Upper lobe of left lung (tissue), 6 donors: ENCODE measurements around the gene HIRIP3. TPM values are rescaled to one million over a fixed set of nuclear protein-coding genes. Genes with fewer than 3 reads are reported as not detected.

Experiments
- ATAC-seq, 2 donors: fragments of 200-7000 bp; cut with Tn5 transposase; one replicate each; pipeline ENCODE4 v1.9.1; 2022; ENCODE audit warnings: mild to moderate bottlenecking in 2 of 2, moderate library complexity in 2 of 2; ENCODE audit not compliant: low FRiP score in 2 of 2
- DNase-seq, 2 donors: peaks; one replicate each; pipeline ENCODE4 v3.0.0-alpha.2; 2019 to 2020
- H3K27ac ChIP-seq, 4 donors: fragments of 200-600 bp; sonication (generic); one replicate each; pipeline ENCODE4 v1.5.1; 2016 to 2019
- H3K27me3 ChIP-seq, 4 donors: fragments of 200-600 bp; sonication (generic); one replicate each; pipeline ENCODE4 v1.5.1; 2017 to 2019
- H3K36me3 ChIP-seq, 4 donors: fragments of 200-600 bp; sonication (generic); one replicate each; pipeline ENCODE4 v1.5.1; 2016 to 2019
- H3K4me1 ChIP-seq, 4 donors: fragments of 200-600 bp; sonication (generic); one replicate each; pipeline ENCODE4 v1.5.1; 2018 to 2019
- H3K4me3 ChIP-seq, 4 donors: fragments of 200-600 bp; sonication (generic); one replicate each; pipeline ENCODE4 v1.5.1; 2017 to 2019; ENCODE audit warnings: mild to moderate bottlenecking in 2 of 4, moderate library complexity in 1 of 4
- H3K9me3 ChIP-seq, 4 donors: fragments of 200-600 bp; sonication (generic); one replicate each; pipeline ENCODE4 v1.5.1; 2018 to 2019
- EP300 ChIP-seq, 4 donors: sonication (generic); formaldehyde crosslinking; IDR thresholded peaks; one replicate each; pipeline ENCODE4 v1.5.1; 2017; ENCODE audit warnings: antibody characterized with exemption in 4 of 4, control low read depth in 2 of 4
- POLR2A ChIP-seq, 4 donors: fragments of 450-650 bp; IDR thresholded peaks; one replicate each; pipeline ENCODE4 v1.5.1; 2016 to 2017; ENCODE audit warnings: antibody characterized with exemption in 4 of 4, mild to moderate bottlenecking in 2 of 4
- POLR2AphosphoS5 ChIP-seq, 2 donors: sonication (generic); formaldehyde crosslinking; IDR thresholded peaks; one replicate each; pipeline ENCODE4 v1.5.1; 2017; ENCODE audit warnings: antibody characterized with exemption in 2 of 2
- WGBS, 2 donors: methylation state at CpG; one replicate each; pipeline ENCODE4 v1.1.5; 2017 to 2018; 5-methylcytosine and 5-hydroxymethylcytosine counted together
- total RNA-seq, 6 donors: library from RNA; depleted of rRNA in 4 of 6; stranded (reverse); fragments of >200 nt in 4 of 6; gene quantifications; one replicate each; pipeline versions ENCODE4 v1.1.0 to v1.2.1, GENCODE V29; 2016 to 2021
- TF ChIP-seq, protein P1 (sequence below), 6 experiments: fragments of 450-650 bp in 4 of 6; fragments of 200-600 bp in 2 of 6; sonication (generic) in 2 of 6; IDR thresholded peaks; one replicate each; pipeline ENCODE4 v1.5.1; 2016 to 2019; ENCODE audit warnings: antibody characterized with exemption in 6 of 6
- donor health status: DM: no; HTN: no; CAD: no; lungs with moderate emphysema.
- donor health status: DM: no; HTN: yes; CAD: no; lungs with severe emphysema.

Gene HIRIP3
- total RNA-seq, 6 donors from 2014 or later: 11.5 to 28.2 (median 25.0) TPM

DNA sequence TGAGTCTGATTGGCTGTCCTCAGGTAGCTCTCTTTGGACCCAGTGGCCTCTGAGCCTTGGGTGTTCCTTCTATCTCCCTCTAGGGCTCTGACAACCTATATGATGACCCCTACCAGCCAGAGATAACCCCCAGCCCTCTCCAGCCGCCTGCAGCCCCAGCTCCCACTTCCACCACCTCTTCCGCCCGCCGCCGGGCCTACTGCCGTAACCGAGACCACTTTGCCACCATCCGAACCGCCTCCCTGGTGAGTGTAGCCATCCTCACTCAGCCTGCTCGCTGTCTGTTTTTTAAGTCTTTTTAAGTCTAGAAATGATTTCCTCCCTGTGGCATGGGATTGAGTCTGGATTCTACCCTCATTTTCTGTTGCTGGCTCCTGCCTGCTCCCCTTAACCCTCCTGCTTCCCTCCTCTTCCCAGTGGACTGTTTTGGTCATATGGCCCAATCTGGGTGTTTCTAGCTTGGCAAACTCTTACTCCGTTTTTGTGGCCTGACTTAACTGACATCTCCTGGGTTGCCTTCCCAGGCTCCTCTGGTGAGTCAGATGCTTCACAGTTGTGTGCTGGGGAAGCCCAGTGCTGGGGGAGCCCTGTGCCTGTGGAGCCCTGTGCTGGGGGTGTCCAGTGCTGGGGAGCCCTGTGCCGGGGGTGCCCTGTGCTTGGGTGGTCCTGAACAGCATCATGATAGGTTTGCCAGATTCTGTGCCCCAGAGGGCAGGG lies 11.8 kb downstream of the HIRIP3 start:
- TF ChIP-seq POLR2A (IDR thresholded peaks at IDR 0.05) (no peak), EP300 (IDR thresholded peaks at IDR 0.05) (no peak), POLR2AphosphoS5 (IDR thresholded peaks at IDR 0.05) (no peak)
- TF ChIP-seq, protein P1, sequence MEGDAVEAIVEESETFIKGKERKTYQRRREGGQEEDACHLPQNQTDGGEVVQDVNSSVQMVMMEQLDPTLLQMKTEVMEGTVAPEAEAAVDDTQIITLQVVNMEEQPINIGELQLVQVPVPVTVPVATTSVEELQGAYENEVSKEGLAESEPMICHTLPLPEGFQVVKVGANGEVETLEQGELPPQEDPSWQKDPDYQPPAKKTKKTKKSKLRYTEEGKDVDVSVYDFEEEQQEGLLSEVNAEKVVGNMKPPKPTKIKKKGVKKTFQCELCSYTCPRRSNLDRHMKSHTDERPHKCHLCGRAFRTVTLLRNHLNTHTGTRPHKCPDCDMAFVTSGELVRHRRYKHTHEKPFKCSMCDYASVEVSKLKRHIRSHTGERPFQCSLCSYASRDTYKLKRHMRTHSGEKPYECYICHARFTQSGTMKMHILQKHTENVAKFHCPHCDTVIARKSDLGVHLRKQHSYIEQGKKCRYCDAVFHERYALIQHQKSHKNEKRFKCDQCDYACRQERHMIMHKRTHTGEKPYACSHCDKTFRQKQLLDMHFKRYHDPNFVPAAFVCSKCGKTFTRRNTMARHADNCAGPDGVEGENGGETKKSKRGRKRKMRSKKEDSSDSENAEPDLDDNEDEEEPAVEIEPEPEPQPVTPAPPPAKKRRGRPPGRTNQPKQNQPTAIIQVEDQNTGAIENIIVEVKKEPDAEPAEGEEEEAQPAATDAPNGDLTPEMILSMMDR (IDR thresholded peaks at IDR 0.05): no peak
- peak in 1 of 2 donors; percentile 29 for ATAC-seq
- DNase-seq: peak in 1 of 2 donors; percentile 45
- WGBS, 2 donors: 79 to 80% methylated on average over 11 to 12 of the region's 12 CpGs
- Histone ChIP-seq H3K4me1 (peaks cover 0 to 57% (median 43%) of the 10 kb centered on the region in 4 donors), H3K27ac (peak overlapping the region; percentile 70 to 86 (median 76)), H3K9me3 (no peaks in the 10 kb centered on the region), H3K4me3 (no peak overlapping the region), H3K36me3 (peaks cover 78 to 100% (median 98%) of the 10 kb centered on the region in 4 donors), H3K27me3 (no peaks in the 10 kb centered on the region)

DNA sequence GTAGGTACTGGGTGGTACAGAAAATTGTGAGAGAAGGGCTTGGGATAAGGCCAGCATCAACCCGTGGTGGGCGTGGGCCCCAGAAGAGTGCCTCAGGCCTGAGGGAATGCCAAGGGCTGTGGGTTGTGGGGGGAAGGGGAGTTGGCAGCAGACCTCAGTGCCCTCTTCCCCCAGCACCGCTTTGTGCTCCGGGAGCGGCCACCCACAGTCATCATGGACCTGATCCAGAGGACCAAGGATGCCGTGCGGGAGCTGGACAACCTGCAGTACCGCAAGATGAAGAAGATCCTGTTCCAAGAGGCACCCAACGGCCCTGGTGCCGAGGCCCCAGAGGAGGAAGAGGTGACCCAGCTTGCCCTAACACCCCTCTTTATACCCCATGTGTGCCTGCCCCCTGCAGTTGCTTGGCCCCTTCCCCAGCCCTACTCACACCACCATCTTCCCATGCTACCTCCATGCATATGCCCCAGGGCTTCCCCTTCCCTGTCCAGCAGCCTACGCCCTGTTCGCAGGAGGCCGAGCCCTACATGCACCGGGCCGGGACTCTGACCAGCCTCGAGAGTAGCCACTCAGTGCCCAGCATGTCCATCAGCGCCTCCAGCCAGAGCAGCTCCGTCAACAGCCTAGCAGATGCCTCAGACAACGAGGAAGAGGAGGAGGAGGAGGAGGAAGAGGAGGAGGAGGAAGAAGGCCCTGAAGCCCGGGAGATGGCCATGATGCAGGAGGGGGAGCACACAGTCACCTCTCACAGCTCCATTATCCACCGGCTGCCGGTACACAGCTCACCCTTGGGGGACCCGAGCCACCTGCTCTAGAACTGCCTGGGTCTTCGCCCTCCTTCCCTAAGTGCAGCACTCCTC lies 12.6 kb downstream of the HIRIP3 start:
- 84 to 85% methylated on average over 24 of the region's 24 CpGs for WGBS, 2 donors
- DNase-seq (no peak), ATAC-seq (no peak)
- Histone ChIP-seq H3K9me3 (no peaks in the 10 kb centered on the region), H3K27ac (peak overlapping the region; percentile 70 to 86 (median 76)), H3K4me3 (no peak overlapping the region), H3K27me3 (no peaks in the 10 kb centered on the region), H3K36me3 (peaks cover 83 to 100% (median 97%) of the 10 kb centered on the region in 4 donors), H3K4me1 (peaks cover 5 to 58% (median 47%) of the 10 kb centered on the region in 4 donors)
- TF ChIP-seq POLR2A (IDR thresholded peaks at IDR 0.05) (no peak), EP300 (IDR thresholded peaks at IDR 0.05) (no peak), POLR2AphosphoS5 (IDR thresholded peaks at IDR 0.05) (no peak)
- TF ChIP-seq, protein P1 (IDR thresholded peaks at IDR 0.05): no peak

DNA sequence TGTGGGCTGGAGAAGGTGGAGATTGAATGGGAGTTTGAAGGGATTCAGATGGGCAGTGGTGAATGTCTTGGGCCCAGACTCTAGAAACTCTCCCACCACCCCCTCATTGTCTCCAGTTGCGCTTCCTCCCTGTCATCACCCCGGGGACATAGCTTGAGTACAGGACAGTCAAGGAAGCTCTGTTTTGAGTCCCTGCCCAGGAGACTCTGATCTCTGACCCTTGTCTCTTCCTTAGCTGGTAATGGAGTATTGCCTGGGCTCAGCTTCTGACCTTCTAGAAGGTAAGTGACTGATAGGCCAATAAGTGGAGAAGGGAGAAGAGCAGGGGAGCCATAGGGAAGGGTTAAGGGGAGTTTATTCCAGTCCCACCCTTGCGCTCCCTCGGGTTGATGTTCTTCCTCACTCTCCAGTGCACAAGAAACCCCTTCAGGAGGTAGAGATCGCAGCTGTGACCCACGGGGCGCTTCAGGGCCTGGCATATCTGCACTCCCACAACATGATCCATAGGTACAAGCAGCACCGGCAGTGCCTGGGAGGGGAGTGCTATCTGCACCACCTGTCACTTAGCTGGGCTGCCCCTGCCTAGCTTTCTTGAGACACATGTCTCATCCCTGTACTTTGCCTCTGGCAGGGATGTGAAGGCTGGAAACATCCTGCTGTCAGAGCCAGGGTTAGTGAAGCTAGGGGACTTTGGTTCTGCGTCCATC lies 16.7 kb downstream of the HIRIP3 start:
- 90 to 91% methylated on average over 9 of the region's 9 CpGs for WGBS, 2 donors
- TF ChIP-seq, protein P1 (IDR thresholded peaks at IDR 0.05): no peak
- TF ChIP-seq POLR2A (IDR thresholded peaks at IDR 0.05) (no peak), POLR2AphosphoS5 (IDR thresholded peaks at IDR 0.05) (no peak), EP300 (IDR thresholded peaks at IDR 0.05) (no peak)

DNA sequence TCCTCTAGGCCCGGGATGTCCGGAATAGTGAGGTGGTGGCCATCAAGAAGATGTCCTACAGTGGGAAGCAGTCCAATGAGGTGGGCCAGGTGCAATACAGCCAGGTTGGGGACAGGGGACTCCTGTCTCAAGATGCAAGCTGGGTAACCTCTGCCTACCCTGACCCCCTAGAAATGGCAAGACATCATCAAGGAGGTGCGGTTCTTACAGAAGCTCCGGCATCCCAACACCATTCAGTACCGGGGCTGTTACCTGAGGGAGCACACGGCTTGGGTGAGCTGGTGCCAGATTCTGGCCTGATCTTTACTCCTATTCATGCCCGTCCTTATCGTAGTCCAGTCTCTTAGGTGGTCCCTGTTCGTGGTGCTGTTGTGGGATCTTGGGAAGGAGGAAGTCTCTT lies 17.3 kb downstream of the HIRIP3 start:
- Histone ChIP-seq H3K36me3 (peaks cover 48 to 57% (median 51%) of the 10 kb centered on the region in 4 donors), H3K9me3 (no peaks in the 10 kb centered on the region), H3K27ac (peak overlapping the region; percentile 93 to 98 (median 96)), H3K4me1 (peaks cover 29 to 57% (median 49%) of the 10 kb centered on the region in 4 donors), H3K4me3 (peak overlapping the region in 1 of 4 donors; percentile 68), H3K27me3 (no peaks in the 10 kb centered on the region)
- DNase-seq: no peak
- 91 to 95% methylated on average over 9 of the region's 9 CpGs for WGBS, 2 donors
- TF ChIP-seq, protein P1 (IDR thresholded peaks at IDR 0.05): no peak
- TF ChIP-seq POLR2AphosphoS5 (IDR thresholded peaks at IDR 0.05): no peak
- TF ChIP-seq POLR2A (IDR thresholded peaks at IDR 0.05): no peak
- TF ChIP-seq EP300 (IDR thresholded peaks at IDR 0.05): no peak
- ATAC-seq: no peak

More for the DNA sequence above, 16.7 kb downstream of the HIRIP3 start:
- Histone ChIP-seq H3K27ac (peak overlapping the region; percentile 93 to 98 (median 96)), H3K4me1 (peaks cover 27 to 60% (median 52%) of the 10 kb centered on the region in 4 donors), H3K4me3 (no peak overlapping the region), H3K27me3 (no peaks in the 10 kb centered on the region), H3K36me3 (peaks cover 48 to 63% (median 58%) of the 10 kb centered on the region in 4 donors), H3K9me3 (no peaks in the 10 kb centered on the region)
- ATAC-seq (no peak), DNase-seq (no peak)
